ENCODE results near the gene PLAAT4. TPM values are rescaled to one million over a fixed set of nuclear protein-coding genes. Genes with fewer than 3 reads are reported as not detected.

Gene PLAAT4
- total RNA-seq, result 50.4 and 59.5 TPM in 2 replicates

GRCh38 chr11:63536669-63537292 is at the start of gene PLAAT4:
PLAAT4 (plus strand) TSS chr11:63536808; CDS start chr11:63536869, 61 bp downstream.

GRCh38 chr11:63490551-63491239 is 45.9 kb upstream of the PLAAT4 start, which contains the start of gene PLAAT5:
PLAAT5 (minus strand) TSS chr11:63491167; CDS start chr11:63491034, 133 bp downstream.

GRCh38 chr11:63505857-63506528 is 30.6 kb upstream of the PLAAT4 start, which contains the start of gene LGALS12:
LGALS12 (plus strand) TSS chr11:63506084; CDS start chr11:63506459, 375 bp downstream.

GRCh38 chr11:63563201-63564055 is 26.8 kb downstream of the PLAAT4 start, which contains the start of gene PLAAT2:
PLAAT2 (minus strand) TSS chr11:63563379; CDS start chr11:63563324, 55 bp downstream.

Other genes starting within 250 kb of the PLAAT4 start
- not detected in 2 replicates for gene SLC22A9, start 167.0 kb upstream of the PLAAT4 start, total RNA-seq
- gene PLAAT5, start 45.6 kb upstream of the PLAAT4 start, total RNA-seq, result 2.3 and 3.5 TPM in 2 replicates
- gene LGALS12, start 30.7 kb upstream of the PLAAT4 start, total RNA-seq, result 2.4 and 13.2 TPM in 2 replicates
- gene PLAAT2, start 26.6 kb downstream of the PLAAT4 start, total RNA-seq, result not detected in 2 replicates
- gene PLAAT3, start 77.6 kb downstream of the PLAAT4 start, total RNA-seq, result 18.6 and 39.1 TPM in 2 replicates
- 66.2 and 71.3 TPM in 2 replicates for gene ATL3, start 134.6 kb downstream of the PLAAT4 start, total RNA-seq
- 117 and 135 TPM in 2 replicates for gene RTN3, start 144.7 kb downstream of the PLAAT4 start, total RNA-seq
- 34.9 and 35.2 TPM in 2 replicates for gene ZFTA, start 232.0 kb downstream of the PLAAT4 start, total RNA-seq

Measured in pericardium fibroblast (primary cell).